ENCODE measurements around the gene BEND6.

GRCh38 chr6:57017841-57018240 is 62.9 kb downstream of the BEND6 start:
- TF ChIP-seq CTCF (IDR thresholded peaks at IDR 0.05 in 8 of 11, conservative IDR thresholded peaks at IDR 0.05 in 3 of 11) (no peak), POLR2AphosphoS5 (IDR thresholded peaks at IDR 0.05) (no peak), POLR2A (IDR thresholded peaks at IDR 0.05) (no peak)
